CD4-positive, alpha-beta T cell treated with Interleukin-1 beta for 1 hour (primary cell): ENCODE measurements around the gene CAVIN2.

Experiments
- DNase-seq, 2 donors: peaks; one replicate each; pipeline ENCODE4 v3.0.0-alpha.2; 2020 to 2022

The CAVIN2 gene

GRCh38 chr2:191864628-191865374, 17.9 kb upstream of the CAVIN2 start:
- no peak for DNase-seq

- DNase-seq = no peak
Measured at GRCh38 chr2:191863988-191864387, 17.1 kb upstream of the CAVIN2 start.

GRCh38 chr2:191862156-191862775, 15.4 kb upstream of the CAVIN2 start:
- no peak for DNase-seq

GRCh38 chr2:191860760-191861466, 14.0 kb upstream of the CAVIN2 start:
- DNase-seq = no peak

GRCh38 chr2:191859681-191860080, 12.8 kb upstream of the CAVIN2 start:
- no peak for DNase-seq

GRCh38 chr2:191857886-191858285, 11.0 kb upstream of the CAVIN2 start:
- no peak for DNase-seq

GRCh38 chr2:191857259-191857805, 10.4 kb upstream of the CAVIN2 start:
- DNase-seq = no peak

- DNase-seq = no peak
Measured at GRCh38 chr2:191856111-191856876, 9.4 kb upstream of the CAVIN2 start.

GRCh38 chr2:191855382-191855781, 8.5 kb upstream of the CAVIN2 start:
- no peak for DNase-seq

GRCh38 chr2:191854382-191855372, 7.8 kb upstream of the CAVIN2 start:
- no peak for DNase-seq

- DNase-seq = no peak
Measured at GRCh38 chr2:191853843-191854242, 7.0 kb upstream of the CAVIN2 start.

GRCh38 chr2:191851158-191851557, 4.3 kb upstream of the CAVIN2 start:
- no peak for DNase-seq

- no peak for DNase-seq
Measured at GRCh38 chr2:191848771-191849767, 2.2 kb upstream of the CAVIN2 start.

GRCh38 chr2:191847764-191848163, 876 bp upstream of the CAVIN2 start:
- no peak for DNase-seq

GRCh38 chr2:191845876-191846514, 893 bp downstream of the CAVIN2 start:
- DNase-seq = no peak

GRCh38 chr2:191845248-191845715, 1.6 kb downstream of the CAVIN2 start:
- no peak for DNase-seq

GRCh38 chr2:191844706-191845105, 2.2 kb downstream of the CAVIN2 start:
- no peak for DNase-seq

GRCh38 chr2:191840921-191841320, 6.0 kb downstream of the CAVIN2 start:
- no peak for DNase-seq

- no peak for DNase-seq
Measured at GRCh38 chr2:191839918-191840804, 6.7 kb downstream of the CAVIN2 start.
